Thyroid gland (tissue), 4 donors: Measurements from ENCODE around the gene LXN. TPM values are rescaled to one million over a fixed set of nuclear protein-coding genes. Genes with fewer than 3 reads are reported as not detected.

ENCODE experiments used
- DNase-seq, 2 donors: peaks; one replicate each; pipeline ENCODE4 v3.0.0-alpha.2; 2019
- H3K27ac ChIP-seq, 3 donors: fragments of 200-600 bp; sonication (generic); 1 replicate in 2 of 3; 2 replicates in 1 of 3; pipeline ENCODE4 v1.5.1; 2016 to 2019; ENCODE audit warnings: mild to moderate bottlenecking in 1 of 3, moderate library complexity in 1 of 3
- H3K27me3 ChIP-seq: fragments of 200-600 bp; sonication (generic); one replicate; pipeline ENCODE4 v1.5.1; 2019
- H3K36me3 ChIP-seq, 2 donors: fragments of 200-600 bp; sonication (generic); one replicate each; pipeline ENCODE4 v1.5.1; 2016 to 2019
- H3K4me1 ChIP-seq, 2 donors: fragments of 200-600 bp; sonication (generic); one replicate each; pipeline ENCODE4 v1.5.1; 2017 to 2019
- H3K4me3 ChIP-seq, 3 donors: fragments of 200-600 bp; sonication (generic); replicated peaks in 1 of 3; 1 replicate in 2 of 3; 2 replicates in 1 of 3; pipeline ENCODE4 v1.5.1; 2016; ENCODE audit warnings: mild to moderate bottlenecking in 1 of 3
- H3K9me3 ChIP-seq: fragments of 200-600 bp; sonication (generic); one replicate; pipeline ENCODE4 v1.5.1; 2017
- POLR2A ChIP-seq, 2 donors: fragments of 450-650 bp; IDR thresholded peaks; one replicate each; pipeline ENCODE4 v1.6.1; 2017; ENCODE audit warnings: antibody characterized with exemption in 2 of 2, mild to moderate bottlenecking in 2 of 2, moderate library complexity in 1 of 2
- WGBS, 2 donors: methylation state at CpG; one replicate each; pipeline ENCODE4 v1.1.5; 2017; 5-methylcytosine and 5-hydroxymethylcytosine counted together
- intact Hi-C: fragments of 100-400 bp; cut with DNase I; formaldehyde crosslinking; loops from one replicate; pipeline ENCODE4 v1.15.1; 2023
- total RNA-seq, 4 donors: library from RNA; depleted of rRNA; stranded (reverse); fragments of >200 nt; gene quantifications; one replicate each; pipeline ENCODE4 v1.2.3, GENCODE V29; 2016
- TF ChIP-seq, protein P1 (sequence below), 6 experiments: fragments of 200-600 bp in 3 of 6; fragments of 450-650 bp in 3 of 6; sonication (generic) in 3 of 6; IDR thresholded peaks; one replicate each; pipeline ENCODE4 v1.5.1; 2016 to 2019; ENCODE audit warnings: antibody characterized with exemption in 6 of 6, mild to moderate bottlenecking in 2 of 6, inconsistent platforms in 1 of 6, moderate library complexity in 1 of 6

Gene LXN
- total RNA-seq, 4 donors from 2014 or later = 16.8 to 42.3 (median 22.7) TPM

DNA sequence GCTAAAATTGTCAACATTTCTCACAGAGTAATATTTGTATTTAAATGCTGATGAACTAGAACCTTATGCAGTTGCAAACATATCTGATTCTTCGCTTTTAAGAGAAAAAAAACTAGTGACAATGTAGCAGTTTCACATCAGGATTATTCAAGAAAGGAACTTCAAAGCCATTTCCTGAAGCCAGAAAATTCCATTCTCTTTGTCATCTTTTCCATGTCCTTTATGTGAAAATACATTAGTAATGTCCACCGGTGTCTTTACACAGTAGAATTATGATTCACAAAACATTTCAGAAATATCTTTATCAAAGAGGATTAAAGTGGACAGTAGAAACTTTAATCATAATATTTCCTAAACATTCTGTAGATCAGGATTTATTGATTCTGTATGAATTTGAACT, 12.7 kb upstream of the LXN start:
- intact Hi-C loops = no loop called here
- 85 to 86% methylated on average over 2 of the region's 2 CpGs for WGBS, 2 donors
- no peak for TF ChIP-seq POLR2A (IDR thresholded peaks at IDR 0.05)
- TF ChIP-seq, protein P1, sequence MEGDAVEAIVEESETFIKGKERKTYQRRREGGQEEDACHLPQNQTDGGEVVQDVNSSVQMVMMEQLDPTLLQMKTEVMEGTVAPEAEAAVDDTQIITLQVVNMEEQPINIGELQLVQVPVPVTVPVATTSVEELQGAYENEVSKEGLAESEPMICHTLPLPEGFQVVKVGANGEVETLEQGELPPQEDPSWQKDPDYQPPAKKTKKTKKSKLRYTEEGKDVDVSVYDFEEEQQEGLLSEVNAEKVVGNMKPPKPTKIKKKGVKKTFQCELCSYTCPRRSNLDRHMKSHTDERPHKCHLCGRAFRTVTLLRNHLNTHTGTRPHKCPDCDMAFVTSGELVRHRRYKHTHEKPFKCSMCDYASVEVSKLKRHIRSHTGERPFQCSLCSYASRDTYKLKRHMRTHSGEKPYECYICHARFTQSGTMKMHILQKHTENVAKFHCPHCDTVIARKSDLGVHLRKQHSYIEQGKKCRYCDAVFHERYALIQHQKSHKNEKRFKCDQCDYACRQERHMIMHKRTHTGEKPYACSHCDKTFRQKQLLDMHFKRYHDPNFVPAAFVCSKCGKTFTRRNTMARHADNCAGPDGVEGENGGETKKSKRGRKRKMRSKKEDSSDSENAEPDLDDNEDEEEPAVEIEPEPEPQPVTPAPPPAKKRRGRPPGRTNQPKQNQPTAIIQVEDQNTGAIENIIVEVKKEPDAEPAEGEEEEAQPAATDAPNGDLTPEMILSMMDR (IDR thresholded peaks at IDR 0.05) = no peak

DNA sequence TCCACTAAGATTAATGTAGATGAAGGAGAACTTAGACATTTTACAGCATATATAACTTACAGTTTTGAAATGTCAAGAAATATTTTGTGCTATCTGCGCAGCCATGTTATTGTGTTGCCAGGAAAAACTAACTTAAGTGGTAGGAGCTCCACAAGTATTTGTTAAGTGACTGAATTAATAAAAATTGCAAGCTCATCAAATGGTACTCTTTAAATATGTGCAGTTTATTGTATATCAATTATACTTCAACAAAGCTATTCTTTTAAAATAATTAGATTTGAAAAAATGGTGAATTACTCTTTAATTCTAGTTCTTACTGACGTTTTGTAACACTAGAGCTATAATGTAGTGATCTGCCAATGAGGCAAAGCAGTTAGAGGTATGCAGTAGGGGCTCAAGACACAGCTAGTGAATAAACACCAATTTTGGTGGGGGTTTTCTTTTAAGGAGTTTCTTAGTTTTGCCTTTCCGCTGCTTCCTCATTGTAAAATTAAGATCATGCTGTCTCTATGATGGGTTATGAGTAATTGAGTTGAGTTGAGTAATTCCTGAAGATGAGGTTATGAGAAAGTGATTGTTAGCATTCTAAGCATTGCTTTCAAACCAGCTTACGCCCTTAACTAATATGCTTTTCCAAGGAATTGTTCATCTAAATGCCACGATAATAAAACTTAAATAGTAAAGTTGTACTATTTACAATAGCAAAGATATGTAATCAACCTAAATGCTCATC, 10.9 kb upstream of the LXN start:
- no peaks in the 10 kb centered on the region for H3K9me3 ChIP-seq
- H3K4me3 ChIP-seq = no peak overlapping the region
- no peak overlapping the region for H3K27ac ChIP-seq
- DNase-seq = no peak
- TF ChIP-seq, protein P1 (IDR thresholded peaks at IDR 0.05) = no peak
- TF ChIP-seq POLR2A (IDR thresholded peaks at IDR 0.05) = no peak
- intact Hi-C loops = no loop called here
- 96% methylated on average over 5 of the region's 5 CpGs for whole genome bisulfite sequencing, 2 donors
- no peaks in the 10 kb centered on the region for H3K27me3 ChIP-seq
- no peaks in the 10 kb centered on the region for H3K36me3 ChIP-seq
- H3K4me1 ChIP-seq = no peaks in the 10 kb centered on the region

More for the DNA sequence above, 12.7 kb upstream of the LXN start:
- H3K4me1 ChIP-seq = no peaks in the 10 kb centered on the region
- H3K27me3 ChIP-seq = no peaks in the 10 kb centered on the region
- DNase-seq = no peak
- no peak overlapping the region for H3K4me3 ChIP-seq
- no peaks in the 10 kb centered on the region for H3K36me3 ChIP-seq
- no peak overlapping the region for H3K27ac ChIP-seq
- no peaks in the 10 kb centered on the region for H3K9me3 ChIP-seq

DNA sequence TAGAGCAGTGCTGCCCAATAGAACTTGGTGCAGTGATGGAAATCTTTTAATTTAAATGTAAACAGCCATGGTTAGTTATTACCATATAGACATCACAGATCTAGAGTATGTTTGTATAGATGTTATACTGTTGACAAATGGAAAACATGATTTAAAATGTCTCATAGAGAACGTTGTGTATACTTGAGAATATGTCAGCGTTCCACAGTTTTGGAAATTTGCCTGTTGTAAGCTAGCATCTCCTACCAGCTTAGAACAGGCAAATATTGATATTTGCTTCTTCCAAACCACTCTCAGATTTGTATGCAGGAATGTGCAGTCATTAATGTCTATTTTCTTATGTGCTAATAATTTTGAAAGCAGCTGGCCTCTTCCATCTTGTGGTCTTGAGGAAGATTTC, 8.4 kb upstream of the LXN start:
- TF ChIP-seq, protein P1 (IDR thresholded peaks at IDR 0.05) = no peak
- no peak for TF ChIP-seq POLR2A (IDR thresholded peaks at IDR 0.05)
- DNase-seq = no peak
- no peaks in the 10 kb centered on the region for H3K4me1 ChIP-seq
- H3K36me3 ChIP-seq = no peaks in the 10 kb centered on the region
- H3K4me3 ChIP-seq = no peak overlapping the region
- 92 to 95% methylated on average over 2 of the region's 2 CpGs for WGBS, 2 donors
- H3K27ac ChIP-seq = no peak overlapping the region
- H3K9me3 ChIP-seq = no peaks in the 10 kb centered on the region
- H3K27me3 ChIP-seq = no peaks in the 10 kb centered on the region
- intact Hi-C loops = no loop called here

DNA sequence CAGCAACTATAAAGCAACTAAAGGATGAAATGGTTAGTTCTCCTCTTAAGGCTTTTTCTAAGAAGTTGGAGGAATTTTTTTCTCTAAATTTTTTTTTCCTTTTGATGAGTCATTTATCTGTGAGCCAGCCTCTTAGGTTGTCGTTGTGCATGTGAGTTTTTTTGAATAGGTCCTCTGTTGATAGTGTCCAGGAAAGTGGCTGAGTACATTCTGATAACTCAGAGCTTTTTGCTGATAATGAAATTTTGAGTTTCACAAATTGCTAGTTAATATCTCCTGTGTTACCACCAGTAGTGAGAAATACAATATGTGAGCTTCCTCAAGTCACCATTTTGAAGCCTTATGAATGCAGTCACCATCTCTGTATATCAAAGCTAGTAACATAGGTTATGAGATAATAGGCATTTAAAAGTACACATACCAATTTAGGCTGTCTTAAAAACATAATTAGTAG, 7.1 kb upstream of the LXN start:
- TF ChIP-seq, protein P1 (IDR thresholded peaks at IDR 0.05) = no peak
- no peak for TF ChIP-seq POLR2A (IDR thresholded peaks at IDR 0.05)
- intact Hi-C loops = no loop called here
- no peaks in the 10 kb centered on the region for H3K36me3 ChIP-seq
- no peak overlapping the region for H3K4me3 ChIP-seq
- H3K9me3 ChIP-seq = no peaks in the 10 kb centered on the region
- H3K27ac ChIP-seq = no peak overlapping the region
- no peaks in the 10 kb centered on the region for H3K4me1 ChIP-seq
- DNase-seq = no peak
- H3K27me3 ChIP-seq = no peaks in the 10 kb centered on the region
- 36 to 71% methylated on average over 1 of the region's 1 CpG for WGBS, 2 donors

DNA sequence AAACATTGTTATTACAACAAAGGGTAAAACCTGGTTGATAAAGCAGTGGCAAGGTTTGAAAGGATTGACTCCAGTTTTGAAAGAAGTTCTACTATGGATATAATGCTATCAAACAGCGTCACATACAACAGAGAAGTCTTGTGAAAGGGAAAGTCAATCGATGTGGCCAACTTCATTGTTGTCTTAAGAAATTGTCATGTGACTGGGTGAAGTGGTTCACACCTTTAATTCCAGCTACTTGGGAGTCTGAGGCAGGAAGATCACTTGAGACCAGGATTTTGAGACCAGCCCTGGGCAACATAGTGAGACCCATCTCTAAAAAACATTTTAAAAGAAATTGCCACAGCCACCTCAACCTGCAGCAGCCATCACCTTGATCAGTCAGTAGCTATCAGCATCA, 6.2 kb upstream of the LXN start:
- TF ChIP-seq, protein P1 (IDR thresholded peaks at IDR 0.05) = no peak
- TF ChIP-seq POLR2A (IDR thresholded peaks at IDR 0.05) = no peak
- DNase-seq = no peak
- Histone ChIP-seq H3K4me1 (no peaks in the 10 kb centered on the region), H3K4me3 (no peak overlapping the region), H3K27me3 (no peaks in the 10 kb centered on the region), H3K9me3 (no peaks in the 10 kb centered on the region), H3K36me3 (no peaks in the 10 kb centered on the region), H3K27ac (no peak overlapping the region)
- 75 to 82% methylated on average over 2 of the region's 2 CpGs for WGBS, 2 donors
- intact Hi-C loops = no loop called here
